GM19452 (cell line): ENCODE measurements around the gene KRTAP2-4.
"Not testable (repeated sequence)": the region's sequence is repeated elsewhere in the genome, so short reads cannot be mapped to it uniquely, and the experiment has no call there.

Source experiments
- ATAC-seq: cut with Tn5 transposase; IDR thresholded peaks from one replicate; pipeline ENCODE4 v1.9.1; 2021; ENCODE audit not compliant: unreplicated experiment

KRTAP2-4 gene

DNA sequence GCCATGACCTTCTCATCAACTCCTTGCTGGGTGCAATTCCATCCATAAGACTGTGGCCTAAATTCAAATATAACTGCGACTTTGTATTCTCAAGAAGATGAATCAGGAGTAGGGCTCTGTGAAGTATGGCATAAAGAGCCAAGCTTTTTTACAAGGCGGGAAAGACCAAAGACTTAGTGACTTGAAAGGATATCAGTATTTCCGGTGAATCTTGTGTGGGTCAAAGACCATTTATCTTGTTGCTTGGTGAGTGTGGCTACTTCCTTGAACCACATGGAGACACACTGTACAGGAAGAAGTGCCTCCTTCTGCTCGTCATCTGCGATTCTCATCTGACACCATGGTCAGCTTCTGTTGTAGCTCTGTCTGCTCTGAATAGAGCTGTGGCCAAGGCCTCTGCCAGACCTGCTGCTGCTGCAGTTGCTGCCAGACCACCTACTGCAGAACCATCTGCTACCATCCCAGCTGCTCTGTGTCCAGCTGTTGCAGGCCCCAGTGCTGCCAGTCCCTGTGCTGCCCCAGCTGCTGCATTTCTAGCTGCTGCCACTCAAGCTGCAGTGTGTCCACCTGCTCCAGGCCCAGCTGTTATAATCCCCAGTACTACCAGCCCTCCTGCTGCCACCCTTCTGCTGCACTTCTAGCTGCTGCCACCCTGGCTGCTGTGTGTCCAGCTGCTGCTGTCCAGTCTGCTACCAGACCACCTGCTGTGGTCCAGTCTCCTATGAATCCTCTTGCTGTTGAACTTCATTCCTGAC is 6.1 kb upstream of the KRTAP2-4 start:
- no peak for ATAC-seq

- ATAC-seq: no peak
Measured at GRCh38 chr17:41069031-41069430, 3.4 kb upstream of the KRTAP2-4 start.

DNA sequence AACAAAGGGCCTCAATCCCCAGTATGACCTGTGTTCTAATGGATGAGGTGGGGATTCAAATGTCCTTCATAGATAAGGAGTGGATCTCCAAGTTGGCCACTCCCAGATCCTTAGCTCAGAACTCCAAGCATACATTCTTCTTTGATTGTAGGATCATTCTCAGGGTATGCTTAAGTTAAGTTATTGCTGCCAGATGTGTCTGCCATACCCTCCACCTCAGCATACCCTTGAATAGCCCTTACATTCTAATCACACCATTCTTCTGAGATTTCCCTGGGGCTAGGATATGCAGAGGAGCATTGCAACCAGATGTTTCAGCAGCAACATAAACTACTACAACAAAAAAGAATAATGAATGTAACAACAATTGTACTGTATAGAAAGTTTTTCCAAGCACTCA is 1.6 kb upstream of the KRTAP2-4 start:
- ATAC-seq: no peak

GRCh38 chr17:41065016-41065689 is 526 bp downstream of the KRTAP2-4 start:
- ATAC-seq: not testable (repeated sequence)

- ATAC-seq: no peak
Measured at GRCh38 chr17:41064301-41064700, 1.4 kb downstream of the KRTAP2-4 start.

DNA sequence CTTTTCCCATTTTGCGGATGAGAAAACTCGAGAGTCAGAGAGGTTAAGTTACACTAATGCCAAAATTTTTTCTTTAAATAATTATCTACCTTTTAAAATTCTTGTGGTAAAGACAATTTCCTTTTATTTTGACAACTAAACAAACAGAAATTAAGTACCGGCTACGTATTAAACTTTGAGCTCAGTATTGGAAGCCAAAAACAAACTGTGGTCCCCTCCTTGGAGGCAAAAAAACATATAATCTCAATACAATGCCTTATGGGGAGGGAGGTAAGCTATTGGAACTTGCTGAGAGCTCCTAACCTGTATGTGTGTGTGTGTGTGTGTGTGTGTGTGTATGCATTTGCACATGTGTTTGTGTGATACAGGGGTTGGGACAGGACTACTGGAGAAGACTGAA is 2.2 kb downstream of the KRTAP2-4 start:
- ATAC-seq: no peak

DNA sequence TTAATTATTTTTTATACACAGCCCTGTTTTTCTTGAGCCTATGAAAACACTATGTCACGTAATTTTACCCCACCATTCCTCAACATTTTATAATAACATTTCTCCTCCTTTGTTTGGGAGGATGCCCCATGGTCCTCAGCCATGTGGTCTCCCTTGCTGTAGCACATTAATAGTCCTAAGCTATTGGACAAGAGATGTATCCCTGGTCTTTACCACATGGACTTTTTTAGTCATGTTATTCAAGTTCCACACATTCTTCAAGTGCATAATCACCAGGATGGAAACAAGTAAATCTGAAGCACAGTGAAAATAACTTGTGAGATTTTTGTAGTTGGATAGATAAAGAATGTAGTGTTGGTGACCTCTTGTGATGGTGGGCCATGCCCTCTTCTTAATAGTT is 3.7 kb downstream of the KRTAP2-4 start:
- no peak for ATAC-seq

GRCh38 chr17:41060052-41060604 is 5.6 kb downstream of the KRTAP2-4 start, which contains the start of gene KRTAP2-3:
TSS of gene KRTAP2-3 (minus strand) at chr17:41060114. CDS start at chr17:41060050, 64 bp downstream.
- no peak for ATAC-seq

DNA sequence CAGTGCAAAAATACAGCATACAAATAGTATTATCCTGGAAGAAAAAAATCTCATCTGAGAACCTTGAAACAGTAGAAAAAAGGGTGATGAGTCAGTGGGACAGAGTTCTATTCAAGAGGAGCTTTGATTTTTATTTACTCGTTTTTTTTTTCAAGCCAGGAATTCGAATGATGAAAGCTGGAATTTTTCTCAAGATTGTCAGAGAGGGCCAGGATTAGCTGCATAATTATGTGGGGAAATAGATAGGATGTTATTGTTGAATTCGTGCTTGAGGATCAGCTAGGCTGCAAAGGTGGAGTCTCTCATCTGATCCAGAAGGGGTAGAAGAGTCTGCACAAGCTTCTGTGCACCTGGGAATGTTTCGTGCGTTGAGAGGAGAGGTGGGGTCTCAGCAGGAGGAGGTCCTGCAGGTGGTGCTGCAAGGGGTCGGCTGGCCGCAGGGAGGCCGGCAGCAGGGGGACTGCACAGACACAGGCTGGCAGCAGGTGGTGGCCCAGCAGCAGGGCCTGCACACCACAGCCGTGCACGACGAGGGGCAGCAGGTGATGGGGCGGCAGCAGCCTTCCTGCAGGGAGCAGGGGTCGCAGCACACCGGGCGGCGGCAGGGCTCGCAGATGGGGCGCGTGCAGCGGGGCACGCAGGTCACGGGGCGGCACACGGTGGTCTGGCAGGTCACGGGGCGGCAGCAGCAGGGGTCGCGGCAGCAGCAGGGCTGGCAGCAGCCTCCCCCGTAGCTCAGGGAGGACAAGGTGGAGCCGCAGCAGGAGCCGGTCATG is 6.2 kb downstream of the KRTAP2-4 start:
- not testable (repeated sequence) for ATAC-seq

DNA sequence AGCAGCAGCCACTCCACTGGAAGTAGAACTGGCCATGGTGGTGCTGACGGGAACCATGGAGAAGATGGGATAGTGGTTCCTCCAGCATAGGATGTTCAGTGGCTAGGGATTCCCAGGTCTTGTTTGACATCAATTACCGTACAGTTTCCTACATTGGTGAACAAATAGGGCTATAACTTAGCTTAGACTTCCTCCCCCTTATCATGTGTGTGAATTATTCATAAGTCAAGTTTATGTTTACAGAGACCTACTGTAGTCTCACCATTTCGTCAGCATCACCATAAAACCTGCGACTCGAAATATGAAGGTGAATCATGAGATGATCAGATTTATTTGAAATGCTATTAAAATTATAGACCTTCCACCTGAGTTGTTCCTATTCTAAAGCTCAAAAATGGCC is 6.9 kb downstream of the KRTAP2-4 start:
- no peak for ATAC-seq

GRCh38 chr17:41057547-41057946 is 8.1 kb downstream of the KRTAP2-4 start:
- ATAC-seq: no peak

DNA sequence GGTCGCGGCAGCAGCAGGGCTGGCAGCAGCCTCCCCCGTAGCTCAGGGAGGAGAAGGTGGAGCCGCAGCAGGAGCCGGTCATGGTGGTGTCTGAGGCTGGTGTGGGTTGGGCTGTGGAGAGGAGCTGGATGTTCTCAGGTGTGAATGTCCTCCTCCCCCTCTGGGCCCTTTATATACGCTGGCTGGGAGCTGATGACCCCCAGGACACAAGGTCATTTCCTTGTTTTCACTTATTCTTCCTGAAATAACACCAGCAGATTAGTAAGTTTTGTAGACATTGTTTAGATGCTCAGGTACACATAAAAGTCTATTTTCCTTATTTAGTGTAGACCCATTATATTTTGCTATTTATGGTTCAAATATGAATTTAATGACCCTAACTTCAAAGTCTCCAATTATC is 10.5 kb downstream of the KRTAP2-4 start, which contains the start of gene KRTAP2-2:
Gene KRTAP2-2, minus strand, starts transcription at position 101 of the 400 bp plus-strand sequence. Its CDS starts 19 bp downstream, at position 82.
- not testable (repeated sequence) for ATAC-seq

GRCh38 chr17:41054556-41054955 is 11.1 kb downstream of the KRTAP2-4 start:
- not testable (repeated sequence) for ATAC-seq

GRCh38 chr17:41054025-41054424 is 11.7 kb downstream of the KRTAP2-4 start:
- ATAC-seq: no peak

GRCh38 chr17:41052566-41052965 is 13.1 kb downstream of the KRTAP2-4 start:
- ATAC-seq: no peak

- no peak for ATAC-seq
Measured at GRCh38 chr17:41049110-41049509, 16.6 kb downstream of the KRTAP2-4 start.

DNA sequence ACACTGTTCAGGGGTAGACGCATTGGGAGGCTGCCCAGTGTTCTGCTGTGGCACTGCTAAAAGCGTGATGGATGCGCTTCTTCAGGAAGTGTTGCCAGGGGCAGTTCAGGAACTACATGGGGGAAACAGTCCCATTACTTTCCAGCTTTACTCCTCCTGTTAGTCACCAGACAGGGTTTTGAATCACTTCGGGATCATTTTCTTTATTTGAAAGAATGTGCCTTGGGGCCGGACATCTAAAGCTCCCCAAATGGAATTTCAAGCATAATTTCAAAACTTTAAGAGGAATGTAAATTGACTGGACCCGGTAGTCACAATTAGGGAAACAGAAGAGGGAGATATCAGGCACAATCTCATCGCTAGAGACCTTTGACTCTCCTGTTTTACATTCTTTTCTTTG is 17.2 kb downstream of the KRTAP2-4 start:
- ATAC-seq: no peak

DNA sequence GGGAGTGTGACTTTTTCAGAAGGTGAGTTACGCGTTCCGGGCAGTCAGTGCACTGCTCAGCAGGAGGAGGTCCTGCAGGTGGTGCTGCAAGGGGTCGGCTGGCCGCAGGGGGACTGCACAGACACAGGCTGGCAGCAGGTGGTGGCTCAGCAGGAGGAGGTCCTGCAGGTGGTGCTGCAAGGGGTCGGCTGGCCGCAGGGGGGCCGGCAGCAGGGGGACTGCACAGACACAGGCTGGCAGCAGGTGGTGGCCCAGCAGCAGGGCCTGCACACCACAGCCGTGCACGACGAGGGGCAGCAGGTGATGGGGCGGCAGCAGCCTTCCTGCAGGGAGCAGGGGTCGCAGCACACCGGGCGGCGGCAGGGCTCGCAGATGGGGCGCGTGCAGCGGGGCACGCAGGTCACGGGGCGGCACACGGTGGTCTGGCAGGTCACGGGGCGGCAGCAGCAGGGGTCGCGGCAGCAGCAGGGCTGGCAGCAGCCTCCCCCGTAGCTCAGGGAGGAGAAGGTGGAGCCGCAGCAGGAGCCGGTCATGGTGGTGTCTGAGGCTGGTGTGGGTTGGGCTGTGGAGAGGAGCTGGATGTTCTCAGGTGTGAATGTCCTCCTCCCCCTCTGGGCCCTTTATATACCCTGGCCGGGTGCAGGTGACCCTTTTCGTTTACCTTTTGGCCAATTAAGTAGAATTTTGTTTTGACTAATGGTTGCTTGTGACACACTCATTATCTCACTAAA is 18.8 kb downstream of the KRTAP2-4 start, which contains the start of gene KRTAP2-1:
Gene KRTAP2-1, minus strand, starts transcription at position 582 of the 731 bp plus-strand sequence. Its CDS starts 49 bp downstream, at position 533.
- ATAC-seq: not testable (repeated sequence)

- no peak for ATAC-seq
Measured at GRCh38 chr17:41042953-41043352, 22.7 kb downstream of the KRTAP2-4 start.
